OCI-LY1 (cell line): ENCODE measurements around the gene RAD51B.

Experiments
- H2AFZ ChIP-seq: fragments of 200-600 bp; sonication (generic), shearing (Covaris generic); 2 replicates; pipeline ENCODE4 v1.6.0; 2014; ENCODE audit warnings: antibody characterized with exemption, mild to moderate bottlenecking, low read length
- H3F3A ChIP-seq: fragments of 200-600 bp; sonication (generic), shearing (Covaris generic); 2 replicates; pipeline ENCODE4 v1.6.0; 2014; ENCODE audit warnings: mild to moderate bottlenecking, antibody characterized with exemption, low read length, moderate library complexity; ENCODE audit not compliant: insufficient read depth
- H3K27ac ChIP-seq: fragments of 200-600 bp; sonication (generic); 2 replicates; pipeline ENCODE4 v1.5.1; 2014; ENCODE audit warnings: low read length, mixed run types, mild to moderate bottlenecking, low read depth; ENCODE audit not compliant: poor library complexity, severe bottlenecking
- H3K27me3 ChIP-seq: fragments of 200-600 bp; sonication (generic); 2 replicates; pipeline ENCODE4 v1.6.0; 2014; ENCODE audit warnings: antibody characterized with exemption, mild to moderate bottlenecking, low read length, moderate library complexity; ENCODE audit not compliant: insufficient read depth
- H3K36me3 ChIP-seq: fragments of 200-600 bp; sonication (generic); 2 replicates; pipeline ENCODE4 v1.6.1; 2014; ENCODE audit warnings: mild to moderate bottlenecking, antibody characterized with exemption, low read length, moderate library complexity, mixed read lengths; ENCODE audit not compliant: insufficient read depth
- H3K4me1 ChIP-seq: fragments of 200-600 bp; sonication (generic); 2 replicates; pipeline ENCODE4 v1.5.1; 2014; ENCODE audit warnings: mild to moderate bottlenecking, low read length, moderate library complexity; ENCODE audit not compliant: insufficient read depth, severe bottlenecking
- H3K4me2 ChIP-seq: fragments of 200-600 bp; sonication (generic), shearing (Covaris generic); 2 replicates; pipeline ENCODE4 v1.6.1; 2014; ENCODE audit warnings: low read length
- H3K4me3 ChIP-seq: fragments of 200-600 bp; sonication (generic); 2 replicates; pipeline ENCODE4 v1.5.1; 2014; ENCODE audit warnings: low read length, low read depth, mild to moderate bottlenecking, mixed read lengths; ENCODE audit not compliant: poor library complexity, severe bottlenecking
- H3K79me2 ChIP-seq: fragments of 200-600 bp; shearing (Covaris generic); 2 replicates; pipeline ENCODE4 v1.6.1; 2016; ENCODE audit warnings: mixed run types, low read length, mixed read lengths; ENCODE audit not compliant: insufficient read depth
- H3K9ac ChIP-seq: fragments of 200-600 bp; sonication (generic), shearing (Covaris generic); 2 replicates; pipeline ENCODE4 v1.6.1; 2014; ENCODE audit warnings: mild to moderate bottlenecking, low read length, mixed read lengths
- H3K9me2 ChIP-seq: fragments of 200-600 bp; sonication (generic), shearing (Covaris generic); 2 replicates; pipeline ENCODE4 v1.6.1; 2014; ENCODE audit warnings: low read depth, mild to moderate bottlenecking, low read length, mixed read lengths
- H3K9me3 ChIP-seq: fragments of 200-600 bp; shearing (Covaris generic); 2 replicates; pipeline ENCODE4 v1.6.1; 2014; ENCODE audit warnings: low read length, mixed read lengths
- H4K20me1 ChIP-seq: fragments of 200-600 bp; sonication (generic), shearing (Covaris generic); 2 replicates; pipeline ENCODE4 v1.6.0; 2016; ENCODE audit warnings: mild to moderate bottlenecking, low read length; ENCODE audit not compliant: insufficient read depth
- EZH2 ChIP-seq: fragments of 200-600 bp; sonication (generic), shearing (Covaris generic); IDR thresholded peaks from 2 replicates; pipeline ENCODE4 v1.8.0; 2017; ENCODE audit warnings: borderline replicate concordance, mixed run types, mild to moderate bottlenecking, antibody characterized with exemption, low read length, moderate library complexity, mixed read lengths
- TF ChIP-seq, protein P1 (sequence below): fragments of 200-600 bp; sonication (generic), shearing (Covaris generic); IDR thresholded peaks from 2 replicates; pipeline ENCODE4 v1.5.1; 2017; ENCODE audit warnings: mild to moderate bottlenecking, antibody characterized with exemption, low read length, moderate library complexity, mixed read lengths

Gene RAD51B

DNA sequence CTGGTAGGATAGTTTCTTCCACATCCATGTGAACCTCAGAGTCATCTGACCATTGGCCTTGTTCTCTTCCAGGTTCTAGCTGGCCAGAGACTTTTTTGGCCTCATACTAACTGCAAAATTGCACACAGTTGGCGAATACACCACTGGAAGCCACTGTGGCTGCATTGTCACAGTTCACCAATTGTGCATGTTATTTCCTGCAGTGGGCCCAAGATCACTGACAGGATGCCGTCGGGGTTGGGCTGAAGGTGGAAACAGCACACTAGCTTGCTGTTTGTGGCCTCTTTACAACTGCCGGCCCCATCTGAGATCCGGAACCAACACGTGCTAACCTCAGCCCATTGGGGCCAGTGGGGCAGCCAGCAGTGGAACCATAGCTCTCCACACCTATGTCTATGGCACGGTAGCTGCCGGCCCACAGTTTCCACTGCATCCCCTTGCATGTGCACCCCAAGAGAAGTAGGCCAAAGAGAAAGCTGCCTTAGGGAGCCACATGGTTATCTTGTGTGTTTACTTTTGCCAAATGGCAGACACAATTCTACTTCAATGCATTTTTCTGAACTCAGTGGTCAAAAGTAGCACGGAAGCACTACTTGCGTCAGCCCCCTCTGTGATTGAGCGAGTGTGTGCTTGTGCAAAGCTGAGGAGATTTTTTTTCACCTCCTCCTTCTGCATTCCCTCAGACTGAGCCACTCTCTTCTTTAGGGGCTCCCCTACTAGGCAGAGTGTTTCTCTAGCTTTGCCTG, 464.0 kb downstream of the RAD51B start:
- 0 out of 2 replicates have a peak, but pooled peaks cover 4% of the 10 kb centered on the region for H3F3A ChIP-seq
- no peaks in the 10 kb centered on the region for H3K27me3 ChIP-seq
- H4K20me1 ChIP-seq, result no peaks in the 10 kb centered on the region
- H3K9me2 ChIP-seq, result no peaks in the 10 kb centered on the region
- H3K36me3 ChIP-seq, result no peaks in the 10 kb centered on the region
- H3K9ac ChIP-seq, result peak overlapping the region; percentile 74
- peak overlapping the region; percentile 29 for H3K4me3 ChIP-seq
- H3K4me1 ChIP-seq, result peaks cover 100% of the 10 kb centered on the region
- H3K79me2 ChIP-seq, result no peaks in the 10 kb centered on the region
- peak overlapping the region; percentile 58 for H3K4me2 ChIP-seq
- TF ChIP-seq EZH2, result no peak
- TF ChIP-seq, protein P1, sequence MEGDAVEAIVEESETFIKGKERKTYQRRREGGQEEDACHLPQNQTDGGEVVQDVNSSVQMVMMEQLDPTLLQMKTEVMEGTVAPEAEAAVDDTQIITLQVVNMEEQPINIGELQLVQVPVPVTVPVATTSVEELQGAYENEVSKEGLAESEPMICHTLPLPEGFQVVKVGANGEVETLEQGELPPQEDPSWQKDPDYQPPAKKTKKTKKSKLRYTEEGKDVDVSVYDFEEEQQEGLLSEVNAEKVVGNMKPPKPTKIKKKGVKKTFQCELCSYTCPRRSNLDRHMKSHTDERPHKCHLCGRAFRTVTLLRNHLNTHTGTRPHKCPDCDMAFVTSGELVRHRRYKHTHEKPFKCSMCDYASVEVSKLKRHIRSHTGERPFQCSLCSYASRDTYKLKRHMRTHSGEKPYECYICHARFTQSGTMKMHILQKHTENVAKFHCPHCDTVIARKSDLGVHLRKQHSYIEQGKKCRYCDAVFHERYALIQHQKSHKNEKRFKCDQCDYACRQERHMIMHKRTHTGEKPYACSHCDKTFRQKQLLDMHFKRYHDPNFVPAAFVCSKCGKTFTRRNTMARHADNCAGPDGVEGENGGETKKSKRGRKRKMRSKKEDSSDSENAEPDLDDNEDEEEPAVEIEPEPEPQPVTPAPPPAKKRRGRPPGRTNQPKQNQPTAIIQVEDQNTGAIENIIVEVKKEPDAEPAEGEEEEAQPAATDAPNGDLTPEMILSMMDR, result no peak; the same call in 1 of the 2 replicates
- no peaks in the 10 kb centered on the region for H3K9me3 ChIP-seq
- H2AFZ ChIP-seq, result no peak overlapping the region
- H3K27ac ChIP-seq, result peak overlapping the region; percentile 99

DNA sequence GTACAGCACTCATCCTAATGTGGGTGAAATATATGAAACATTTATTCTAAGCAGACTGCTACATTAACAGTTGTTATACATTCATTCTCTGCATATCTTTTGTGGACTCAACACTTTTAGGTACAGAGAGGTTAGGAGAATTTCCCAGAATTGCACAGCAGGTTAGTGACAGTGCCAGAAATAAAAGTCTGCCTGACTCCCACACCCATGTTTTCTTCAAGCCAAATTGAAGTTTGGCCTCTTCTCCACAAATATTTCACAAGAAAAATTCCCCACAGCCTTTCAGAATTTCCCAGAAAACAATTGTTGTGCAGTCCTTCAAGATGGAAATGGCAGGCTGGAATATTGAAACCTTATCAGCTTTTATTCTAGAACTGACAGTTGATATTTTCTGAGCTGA, 464.8 kb downstream of the RAD51B start:
- Histone ChIP-seq H3K27ac (peak overlapping the region; percentile 99), H3K4me2 (peak overlapping the region; percentile 58), H3F3A (0 out of 2 replicates have a peak, but pooled peaks cover 4% of the 10 kb centered on the region), H3K9me3 (no peaks in the 10 kb centered on the region), H2AFZ (no peak overlapping the region), H3K36me3 (no peaks in the 10 kb centered on the region), H3K9ac (peak overlapping the region; percentile 74), H3K4me3 (no peak overlapping the region), H3K27me3 (no peaks in the 10 kb centered on the region), H3K4me1 (peaks cover 96% of the 10 kb centered on the region), H4K20me1 (no peaks in the 10 kb centered on the region), H3K9me2 (no peaks in the 10 kb centered on the region), H3K79me2 (no peaks in the 10 kb centered on the region)
- TF ChIP-seq, protein P1, result no peak
- no peak for TF ChIP-seq EZH2

DNA sequence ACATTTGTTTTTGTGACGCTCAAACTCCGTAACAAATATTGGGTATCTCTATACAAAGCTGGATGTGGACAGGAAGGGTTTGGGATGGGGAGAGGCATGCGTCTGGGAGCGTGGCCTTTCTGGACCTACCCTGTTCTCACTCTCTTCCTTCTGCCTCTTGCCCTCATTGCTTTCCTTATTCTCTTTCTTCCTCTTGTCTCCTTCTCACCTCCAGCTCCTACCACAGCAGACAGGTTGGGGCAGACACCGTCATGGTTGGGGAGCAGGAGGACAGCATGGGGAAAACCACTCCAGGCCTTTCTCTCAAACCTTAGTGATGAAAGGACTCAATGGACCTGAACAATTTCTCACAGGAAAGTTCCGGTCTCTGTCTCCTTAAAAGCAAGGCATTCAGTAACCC, 465.3 kb downstream of the RAD51B start:
- Histone ChIP-seq H3K79me2 (no peaks in the 10 kb centered on the region), H3K4me3 (peak overlapping the region; percentile 8), H2AFZ (no peak overlapping the region), H3K9me3 (no peaks in the 10 kb centered on the region), H3K36me3 (no peaks in the 10 kb centered on the region), H3K4me2 (peak overlapping the region; percentile 58), H3K4me1 (peaks cover 91% of the 10 kb centered on the region), H3K9me2 (no peaks in the 10 kb centered on the region), H3F3A (0 out of 2 replicates have a peak, but pooled peaks cover 4% of the 10 kb centered on the region), H4K20me1 (no peaks in the 10 kb centered on the region), H3K27ac (peak overlapping the region; percentile 99), H3K9ac (peak overlapping the region; percentile 74), H3K27me3 (no peaks in the 10 kb centered on the region)
- TF ChIP-seq, protein P1, result no peak
- TF ChIP-seq EZH2, result no peak
